GM19467 (cell line): ENCODE data around the gene TPPP.
"Not testable (repeated sequence)": the region's sequence is repeated elsewhere in the genome, so short reads cannot be mapped to it uniquely, and the experiment has no call there.

Experiments
- ATAC-seq: cut with Tn5 transposase; IDR thresholded peaks from one replicate; pipeline ENCODE4 v1.9.1; 2021; ENCODE audit warnings: mild to moderate bottlenecking, moderate library complexity; ENCODE audit not compliant: unreplicated experiment

The TPPP gene

GRCh38 chr5:679166-679895 is 13.8 kb downstream of the TPPP start:
- ATAC-seq: not testable (repeated sequence)

GRCh38 chr5:678521-678920 is 14.6 kb downstream of the TPPP start:
- ATAC-seq: not testable (repeated sequence)

GRCh38 chr5:677131-678101 is 15.7 kb downstream of the TPPP start:
- ATAC-seq: no peak

- no peak for ATAC-seq
These were observed 16.5 kb downstream of the TPPP start for GRCh38 chr5:676699-677076.

GRCh38 chr5:675871-676698 is 17.1 kb downstream of the TPPP start:
- no peak for ATAC-seq

GRCh38 chr5:675111-675870 is 17.9 kb downstream of the TPPP start:
- no peak for ATAC-seq

GRCh38 chr5:674630-675011 is 18.5 kb downstream of the TPPP start:
- no peak for ATAC-seq

GRCh38 chr5:673831-674629 is 19.1 kb downstream of the TPPP start:
- ATAC-seq: no peak

GRCh38 chr5:673161-673830 is 19.9 kb downstream of the TPPP start:
- ATAC-seq: no peak

GRCh38 chr5:672329-673160 is 20.6 kb downstream of the TPPP start:
- ATAC-seq: no peak

- ATAC-seq: peak; percentile 51
These were observed 21.5 kb downstream of the TPPP start for GRCh38 chr5:671459-672328.

GRCh38 chr5:670396-671270 is 22.5 kb downstream of the TPPP start:
- no peak for ATAC-seq

- no peak for ATAC-seq
These were observed 23.2 kb downstream of the TPPP start for GRCh38 chr5:669842-670395.

GRCh38 chr5:669111-669841 is 23.9 kb downstream of the TPPP start:
- ATAC-seq: no peak

GRCh38 chr5:668283-668995 is 24.7 kb downstream of the TPPP start:
- ATAC-seq: no peak
